Effector memory CD4-positive, alpha-beta T cell (primary cell): ENCODE measurements around the gene ALOX12B.

ENCODE experiments used
- DNase-seq, 3 donors: peaks; one replicate each; pipeline ENCODE4 v3.0.0-alpha.2; 2020
- H3K27ac ChIP-seq: 2 replicates; pipeline ENCODE4 v1.7.0; 2013; ENCODE audit warnings: mild to moderate bottlenecking, low read length, moderate library complexity; ENCODE audit not compliant: insufficient read depth, poor library complexity, severe bottlenecking
- H3K27me3 ChIP-seq: replicated peaks from 2 replicates; pipeline ENCODE4 v1.7.0; 2013; ENCODE audit warnings: mild to moderate bottlenecking, low read length; ENCODE audit not compliant: insufficient read depth, control insufficient read depth, poor library complexity, severe bottlenecking
- H3K36me3 ChIP-seq: 2 replicates; pipeline ENCODE4 v1.7.0; 2013; ENCODE audit warnings: mild to moderate bottlenecking, low read length, moderate library complexity; ENCODE audit not compliant: control insufficient read depth, insufficient read depth
- H3K4me1 ChIP-seq: 2 replicates; pipeline ENCODE4 v1.7.0; 2013; ENCODE audit warnings: low read length, mild to moderate bottlenecking; ENCODE audit not compliant: control insufficient read depth, insufficient read depth, poor library complexity, severe bottlenecking
- H3K4me3 ChIP-seq: 2 replicates; pipeline ENCODE4 v1.7.0; 2013; ENCODE audit warnings: low read length, low read depth, mild to moderate bottlenecking; ENCODE audit not compliant: insufficient read depth, poor library complexity, severe bottlenecking
- H3K9me3 ChIP-seq: 2 replicates; pipeline ENCODE4 v1.7.0; 2013; ENCODE audit warnings: mild to moderate bottlenecking, low read length, moderate library complexity; ENCODE audit not compliant: control insufficient read depth

The ALOX12B gene

DNA sequence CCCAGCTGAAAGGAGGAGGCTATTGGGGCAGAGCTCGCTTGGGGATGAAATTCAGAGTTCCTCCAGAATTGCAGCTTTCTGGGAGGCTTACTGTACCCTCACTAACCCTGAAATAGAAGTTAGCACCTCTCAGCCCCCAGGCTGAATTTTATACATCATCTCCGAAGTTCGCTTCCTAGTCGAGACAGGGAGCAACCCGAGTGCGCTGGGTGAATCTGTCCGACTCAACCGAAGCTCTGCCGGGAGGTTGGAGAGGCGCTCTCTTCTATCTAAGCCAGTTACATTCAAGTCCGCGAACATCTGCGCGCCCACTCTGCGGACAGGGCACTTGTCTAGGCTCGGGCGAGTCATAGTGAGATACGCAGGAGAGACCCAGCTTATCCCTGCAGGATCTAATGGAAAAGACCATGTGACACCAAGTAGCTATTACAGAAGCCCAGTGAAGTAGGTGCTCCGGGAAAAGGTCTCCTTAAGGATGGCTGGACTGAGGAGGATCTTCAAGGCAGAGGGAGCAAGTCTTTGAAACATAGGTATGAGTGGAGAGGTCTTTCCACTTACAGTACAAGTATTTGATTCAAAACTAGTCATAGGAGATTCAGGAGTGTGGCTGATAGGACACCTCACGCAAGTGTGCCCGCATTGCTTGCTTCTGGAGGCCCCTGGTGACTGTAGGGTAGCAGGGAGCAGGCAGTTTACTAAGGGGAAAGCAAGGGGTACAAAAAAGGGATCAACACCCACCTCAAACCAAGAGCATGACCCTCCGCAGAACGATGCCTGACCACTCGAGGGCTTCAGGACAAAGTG lies 37.0 kb upstream of the ALOX12B start:
- Histone ChIP-seq H3K27ac (no peak overlapping the region), H3K27me3 (no peaks in the 10 kb centered on the region), H3K36me3 (no peaks in the 10 kb centered on the region), H3K4me1 (peaks cover 57% of the 10 kb centered on the region), H3K4me3 (peak overlapping the region; percentile 62), H3K9me3 (no peaks in the 10 kb centered on the region)
- no peak for DNase-seq

DNA sequence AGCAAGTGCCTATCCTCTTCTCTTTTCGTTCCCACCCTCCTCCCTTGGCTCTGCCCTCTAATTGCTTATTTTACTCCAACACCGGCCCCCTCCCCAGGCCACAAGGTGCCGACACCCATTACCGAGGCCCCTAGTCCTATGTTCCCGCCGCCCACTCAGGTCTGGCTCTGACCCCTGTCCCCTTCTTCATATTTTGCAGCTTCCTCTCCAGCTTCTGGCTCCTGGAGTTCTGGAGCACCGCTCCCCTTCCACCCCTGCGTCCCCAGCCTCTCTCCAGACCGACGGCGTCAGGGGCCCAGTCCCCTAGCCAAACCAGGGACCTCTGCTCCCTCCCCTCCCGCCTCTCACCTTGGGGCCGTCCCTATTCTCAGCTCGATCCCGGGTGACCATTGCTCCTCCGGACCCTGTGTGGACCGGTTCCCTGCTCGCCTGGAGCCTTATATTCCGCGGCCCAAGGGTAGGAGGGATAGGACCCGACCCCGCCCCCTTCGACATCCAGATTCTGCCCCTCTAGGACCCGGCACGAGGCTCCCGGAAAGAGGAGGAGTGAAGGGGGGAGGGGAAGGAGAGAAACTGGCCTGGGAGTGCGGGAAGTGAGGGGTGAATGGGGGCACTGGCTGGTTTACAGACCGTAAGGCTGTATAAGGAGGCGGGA lies 36.3 kb upstream of the ALOX12B start, which contains the start of gene HES7:
TSS of gene HES7 (minus strand) at position 412 of the 655 bp plus-strand sequence. CDS start at position 390, 22 bp downstream.
- H3K4me3 ChIP-seq, result peak within 1 kb of the TSS; percentile 62
- no peaks in the 10 kb centered on the region for H3K36me3 ChIP-seq
- H3K27ac ChIP-seq, result no peak within 1 kb of the TSS
- H3K4me1 ChIP-seq, result peaks cover 57% of the 10 kb centered on the region
- no peak for DNase-seq
- H3K27me3 ChIP-seq, result no peaks in the 10 kb centered on the region
- no peaks in the 10 kb centered on the region for H3K9me3 ChIP-seq

DNA sequence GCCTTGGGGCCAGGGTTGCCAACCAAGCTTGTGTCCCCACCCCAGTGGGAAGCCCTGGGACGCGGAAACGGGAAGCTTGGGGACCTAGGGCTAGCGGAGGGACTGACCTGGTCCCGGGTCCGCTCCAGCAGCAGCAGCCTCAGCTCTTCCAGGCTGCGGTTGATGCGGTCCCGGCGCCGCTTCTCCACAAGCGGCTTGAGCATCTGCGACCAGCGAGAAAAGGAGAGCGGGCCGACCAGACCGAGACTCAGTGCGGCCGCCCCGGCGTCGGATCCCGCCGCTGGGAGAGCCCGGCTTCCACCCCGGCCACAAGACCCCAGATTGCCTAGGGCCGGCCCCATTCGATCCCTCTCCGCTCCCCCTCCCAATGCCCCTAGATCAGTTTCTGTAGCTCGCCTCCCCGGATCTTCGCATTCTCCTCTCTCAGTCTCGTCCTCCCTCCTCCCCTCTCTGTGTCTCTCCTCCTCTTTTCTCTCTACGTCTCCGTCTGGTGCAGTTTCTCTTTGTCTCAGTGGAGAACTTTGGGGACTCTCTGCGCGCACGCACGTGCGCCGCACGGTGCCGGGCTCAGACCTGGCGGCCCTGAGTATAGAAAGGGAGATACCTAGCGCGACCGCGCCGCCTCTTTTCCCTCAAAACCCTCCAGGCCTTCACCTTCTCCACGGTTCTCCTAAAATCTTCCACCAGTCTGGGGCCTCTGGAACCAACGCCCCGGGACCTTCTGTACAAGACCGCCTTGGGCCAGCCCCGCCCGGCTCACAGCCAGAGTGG lies 35.6 kb upstream of the ALOX12B start:
- Histone ChIP-seq H3K9me3 (no peaks in the 10 kb centered on the region), H3K4me3 (peak overlapping the region; percentile 62), H3K27me3 (no peaks in the 10 kb centered on the region), H3K36me3 (no peaks in the 10 kb centered on the region), H3K4me1 (peaks cover 62% of the 10 kb centered on the region), H3K27ac (no peak overlapping the region)
- DNase-seq, result no peak

GRCh38 chr17:8122422-8122923 lies 35.0 kb upstream of the ALOX12B start:
- Histone ChIP-seq H3K4me1 (peaks cover 69% of the 10 kb centered on the region), H3K27me3 (no peaks in the 10 kb centered on the region), H3K4me3 (peak overlapping the region; percentile 62), H3K27ac (no peak overlapping the region), H3K36me3 (no peaks in the 10 kb centered on the region), H3K9me3 (no peaks in the 10 kb centered on the region)
- DNase-seq, result no peak

DNA sequence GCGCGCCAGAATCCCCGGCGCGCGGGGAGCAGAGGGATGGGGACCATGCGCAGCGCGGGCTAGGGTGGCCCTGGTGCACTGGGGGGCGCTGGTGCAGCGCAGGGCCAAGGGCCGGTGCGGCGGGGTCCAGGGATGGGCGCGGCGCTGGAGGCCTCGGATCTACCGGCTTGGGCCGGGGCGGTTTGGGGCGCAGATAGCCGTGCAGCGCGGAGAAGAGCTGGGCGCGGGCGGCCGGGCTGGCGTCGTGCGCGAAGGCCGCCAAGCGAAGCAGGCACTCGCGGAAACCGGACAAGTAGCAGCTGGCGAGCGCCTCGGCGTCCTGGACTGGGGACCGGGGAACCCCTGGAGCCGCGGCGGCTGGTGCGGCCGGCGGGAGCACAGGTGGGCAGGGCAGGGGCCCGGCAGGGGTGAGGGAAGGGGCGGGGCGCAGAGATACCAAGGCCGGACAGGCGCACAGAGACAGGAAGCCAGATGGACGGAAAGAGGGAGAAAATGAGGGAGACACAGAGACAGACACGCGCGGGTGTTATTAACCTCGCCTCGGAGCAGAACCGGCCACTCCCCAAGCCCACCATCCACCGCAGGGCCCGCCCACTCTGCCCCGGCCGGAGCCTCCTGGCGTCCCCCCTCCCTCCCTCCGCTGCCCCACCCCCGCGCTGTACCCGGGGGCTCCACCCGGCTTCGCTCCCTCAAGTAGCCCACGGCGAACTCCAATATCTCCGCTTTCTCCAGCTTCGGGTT lies 34.3 kb upstream of the ALOX12B start:
- H3K27me3 ChIP-seq, result no peaks in the 10 kb centered on the region
- no peaks in the 10 kb centered on the region for H3K36me3 ChIP-seq
- no peak overlapping the region for H3K27ac ChIP-seq
- no peak for DNase-seq
- H3K4me1 ChIP-seq, result peaks cover 68% of the 10 kb centered on the region
- no peaks in the 10 kb centered on the region for H3K9me3 ChIP-seq
- peak overlapping the region; percentile 62 for H3K4me3 ChIP-seq

- no peaks in the 10 kb centered on the region for H3K27me3 ChIP-seq
- no peak overlapping the region for H3K27ac ChIP-seq
- DNase-seq, result no peak
- H3K9me3 ChIP-seq, result no peaks in the 10 kb centered on the region
- H3K4me3 ChIP-seq, result peak overlapping the region; percentile 62
- H3K4me1 ChIP-seq, result peaks cover 64% of the 10 kb centered on the region
- H3K36me3 ChIP-seq, result no peaks in the 10 kb centered on the region
Measured at GRCh38 chr17:8121407-8121680, 33.8 kb upstream of the ALOX12B start.

DNA sequence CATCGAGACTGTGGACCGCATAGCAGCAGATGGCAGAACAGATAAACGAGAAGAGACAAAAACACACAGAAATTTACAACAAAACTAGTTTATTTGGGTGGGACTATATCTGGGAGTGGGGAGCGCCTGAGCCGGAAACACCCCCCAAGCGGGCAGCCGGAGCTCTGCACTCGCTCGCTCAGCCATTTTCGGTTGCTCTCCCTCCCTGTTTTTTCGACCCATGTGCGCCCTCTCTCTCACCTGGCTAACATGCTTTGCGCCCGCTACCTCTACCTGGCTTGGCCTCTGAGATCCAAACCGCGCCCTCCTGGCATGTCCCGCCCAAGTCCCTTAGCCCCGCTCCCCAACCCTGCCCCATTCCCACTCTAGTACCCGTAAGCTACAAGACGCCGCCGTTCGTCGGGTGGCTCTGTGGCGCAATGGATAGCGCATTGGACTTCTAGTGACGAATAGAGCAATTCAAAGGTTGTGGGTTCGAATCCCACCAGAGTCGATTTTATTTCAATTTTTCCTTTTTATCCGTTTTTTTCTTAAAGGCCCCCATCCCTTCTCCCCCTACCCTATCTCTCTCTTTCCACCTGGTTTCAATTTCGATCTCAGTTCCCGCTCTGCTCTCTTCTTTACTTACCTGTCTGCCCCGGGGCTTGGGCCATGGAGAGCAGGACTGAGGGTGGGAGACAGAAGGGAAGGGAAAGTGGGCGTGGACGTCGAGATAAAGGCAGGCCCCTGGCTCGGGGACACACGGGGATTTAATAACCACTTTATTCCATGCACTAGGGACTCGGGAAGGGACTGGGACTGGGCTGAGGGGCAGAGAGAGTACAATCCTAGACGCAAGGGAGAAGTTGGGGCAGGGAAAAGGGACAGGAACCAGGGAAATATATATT lies 33.2 kb upstream of the ALOX12B start:
- DNase-seq, result peak; percentile 44 to 47 (median 45)
- no peak overlapping the region for H3K27ac ChIP-seq
- no peaks in the 10 kb centered on the region for H3K9me3 ChIP-seq
- no peaks in the 10 kb centered on the region for H3K36me3 ChIP-seq
- H3K27me3 ChIP-seq, result peaks cover 4% of the 10 kb centered on the region
- peaks cover 61% of the 10 kb centered on the region for H3K4me1 ChIP-seq
- peak overlapping the region; percentile 50 for H3K4me3 ChIP-seq

GRCh38 chr17:8119581-8120519 lies 32.3 kb upstream of the ALOX12B start:
- Histone ChIP-seq H3K4me3 (peak overlapping the region; percentile 67), H3K4me1 (peaks cover 53% of the 10 kb centered on the region), H3K36me3 (no peaks in the 10 kb centered on the region), H3K27me3 (peaks cover 6% of the 10 kb centered on the region), H3K9me3 (no peaks in the 10 kb centered on the region), H3K27ac (peak overlapping the region; percentile 64)
- DNase-seq, result peak; percentile 55 to 67 (median 66)
